Activated gamma-delta T cell treated with Interleukin-2 at 50 U/mL for 16 hours (primary cell): ENCODE results near the gene BPIFB2.
"Not testable (repeated sequence)": the region's sequence is repeated elsewhere in the genome, so short reads cannot be mapped to it uniquely, and the experiment has no call there.

Source experiments
- DNase-seq: peaks from one replicate; pipeline ENCODE4 v3.0.0-alpha.2; 2020

Gene BPIFB2

DNA sequence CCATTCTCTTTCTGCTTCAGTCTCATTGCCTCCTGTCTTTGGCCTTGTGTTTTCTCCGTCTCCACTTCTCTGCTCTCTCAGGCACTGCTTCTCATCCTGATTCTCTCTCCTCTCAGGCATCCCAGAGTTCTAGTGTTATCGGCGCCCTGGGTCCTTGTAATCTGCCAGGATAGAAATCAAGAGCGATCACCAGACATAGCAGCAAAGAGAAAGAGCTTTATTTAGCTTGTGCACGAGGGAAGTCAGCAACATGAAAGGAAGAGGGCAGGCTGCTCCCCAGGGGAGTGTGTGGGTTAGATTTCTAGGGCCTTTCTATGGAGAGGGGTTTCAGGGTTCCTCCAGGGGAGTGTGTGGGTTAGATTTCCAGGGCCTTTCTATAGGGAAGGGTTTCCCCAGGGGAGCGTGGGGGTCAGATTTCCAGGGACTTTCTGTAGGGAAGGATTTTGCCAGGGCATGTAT, 35.8 kb upstream of the BPIFB2 start:
- no peak for DNase-seq

DNA sequence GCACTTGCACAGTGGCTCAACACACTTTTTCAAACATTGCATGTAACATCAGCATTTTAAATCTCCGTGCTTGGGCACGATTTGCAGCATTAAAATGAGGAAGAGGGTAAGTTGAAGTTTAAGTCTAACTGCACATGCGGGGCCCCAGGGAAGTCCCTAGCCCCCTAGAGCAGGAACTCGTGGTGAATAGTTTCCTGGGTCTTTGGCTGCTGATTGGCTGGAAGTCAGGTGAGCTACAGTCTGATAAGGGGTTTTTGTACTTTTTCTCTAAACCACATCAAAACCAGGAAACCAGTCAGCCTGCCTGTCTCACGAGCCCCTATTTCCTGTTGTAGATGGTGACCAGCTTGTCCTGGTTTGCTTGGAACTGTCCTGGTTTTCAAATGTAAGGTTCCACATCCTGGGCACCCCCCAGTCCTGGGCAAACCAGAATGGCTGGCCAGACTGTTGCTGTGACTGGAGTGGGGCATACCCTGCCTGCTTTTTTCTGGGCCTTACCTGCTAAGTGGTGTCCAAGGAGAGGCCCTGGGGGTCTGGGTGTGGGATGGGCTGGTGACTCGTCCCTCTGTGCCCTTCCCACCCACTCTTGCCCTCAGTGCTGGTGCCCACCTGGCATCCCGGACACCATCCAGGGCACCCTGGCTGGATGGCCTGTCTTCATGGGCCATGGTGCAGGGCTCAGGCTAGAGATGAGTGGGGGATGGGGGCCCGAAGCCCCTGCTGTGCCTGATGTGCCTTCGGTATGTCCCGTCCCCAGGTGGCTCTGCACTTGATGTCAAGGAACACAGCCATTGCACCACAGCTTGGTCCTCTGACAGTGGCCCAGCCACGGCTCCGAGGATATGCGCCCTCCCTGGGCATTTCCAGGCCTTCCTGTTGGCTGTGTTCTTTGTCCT, 35.1 kb upstream of the BPIFB2 start:
- peak; percentile 85 for DNase-seq

DNA sequence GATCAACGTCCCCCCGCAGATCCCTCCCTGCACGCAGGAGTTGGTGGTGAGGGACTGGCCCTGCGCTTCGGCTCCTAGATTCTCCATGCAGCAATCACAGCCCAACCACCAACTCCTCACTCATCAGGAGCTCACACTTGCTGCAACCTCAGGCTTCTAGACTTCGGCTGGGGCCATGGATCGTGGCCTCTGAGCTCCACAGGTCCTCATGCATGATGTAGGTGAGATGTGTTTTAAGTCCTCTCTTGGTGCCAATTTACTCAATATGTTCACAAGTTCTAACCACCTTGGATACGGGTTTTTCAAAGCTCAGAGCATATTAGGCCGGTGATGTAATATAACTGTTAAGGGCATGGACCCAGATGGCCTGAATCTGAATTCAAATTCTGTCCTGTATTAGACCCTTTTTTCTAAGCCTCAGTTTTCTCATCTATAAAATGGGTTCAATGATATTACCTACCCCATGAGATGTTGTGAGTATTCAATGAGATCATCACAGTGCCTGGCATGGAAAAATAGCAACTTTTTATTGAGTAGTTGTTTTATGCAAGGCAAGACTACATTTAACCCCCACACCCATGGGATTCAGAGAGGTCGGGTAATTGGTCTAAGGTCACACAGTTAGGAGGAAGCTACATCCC, 34.3 kb upstream of the BPIFB2 start:
- no peak for DNase-seq

DNA sequence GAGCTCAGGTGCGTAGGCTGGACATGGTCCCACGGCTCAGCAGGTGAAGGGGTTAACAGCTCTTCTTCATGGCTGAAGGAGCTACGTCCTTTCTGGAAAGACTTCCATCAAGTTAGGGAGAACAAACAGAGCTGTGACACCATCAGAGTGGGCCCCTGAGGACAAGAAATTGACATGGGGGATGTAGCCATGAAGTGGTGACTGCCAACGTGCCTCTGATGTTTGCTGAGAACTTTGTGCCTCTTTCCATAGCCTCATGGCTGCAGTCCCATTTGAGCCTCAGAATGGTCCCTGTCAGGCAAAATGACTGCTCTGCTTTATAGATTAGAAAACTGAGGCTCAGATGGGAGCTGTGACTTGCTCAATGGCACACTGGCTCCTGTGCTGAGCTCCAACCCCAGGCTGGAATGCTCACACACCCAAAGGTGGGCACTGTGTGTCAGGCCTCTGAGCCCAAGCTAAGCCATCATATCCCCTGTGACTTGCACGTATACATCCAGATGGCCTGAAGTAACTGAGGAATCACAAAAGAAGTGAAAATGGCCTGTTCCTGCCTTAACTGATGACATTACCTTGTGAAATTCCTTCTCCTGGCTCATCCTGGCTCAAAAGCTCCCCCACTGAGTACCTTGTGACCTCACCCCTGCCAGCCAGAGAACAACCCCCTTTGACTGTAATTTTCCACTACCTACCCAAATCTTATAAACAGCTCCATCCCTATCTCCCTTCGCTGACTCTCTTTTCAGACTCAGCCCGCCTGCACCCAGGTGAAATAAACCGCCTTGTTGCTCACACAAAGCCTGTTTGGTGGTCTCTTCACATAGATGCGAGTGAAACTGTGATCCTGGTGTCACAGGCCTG, 33.1 kb upstream of the BPIFB2 start:
- DNase-seq, result not testable (repeated sequence)

DNA sequence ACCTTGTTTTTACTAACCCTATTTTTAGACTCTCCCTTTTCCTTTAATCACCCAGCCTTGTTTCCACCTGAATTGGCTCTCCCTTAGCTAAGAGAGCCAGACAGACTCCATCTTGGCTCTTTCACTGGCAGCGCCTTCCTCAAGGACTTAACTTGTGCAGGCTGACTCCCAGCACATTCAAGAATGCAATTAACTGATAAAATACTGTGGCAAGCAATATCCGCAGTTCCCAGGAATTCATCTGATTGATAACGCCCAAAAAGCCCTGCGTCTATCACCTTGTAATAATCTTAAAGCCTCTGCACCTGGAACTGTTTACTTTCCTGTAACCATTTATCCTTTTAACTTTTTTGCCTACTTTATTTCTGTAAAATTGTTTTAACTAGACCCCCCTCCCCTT, 32.4 kb upstream of the BPIFB2 start:
- DNase-seq, result not testable (repeated sequence)

DNA sequence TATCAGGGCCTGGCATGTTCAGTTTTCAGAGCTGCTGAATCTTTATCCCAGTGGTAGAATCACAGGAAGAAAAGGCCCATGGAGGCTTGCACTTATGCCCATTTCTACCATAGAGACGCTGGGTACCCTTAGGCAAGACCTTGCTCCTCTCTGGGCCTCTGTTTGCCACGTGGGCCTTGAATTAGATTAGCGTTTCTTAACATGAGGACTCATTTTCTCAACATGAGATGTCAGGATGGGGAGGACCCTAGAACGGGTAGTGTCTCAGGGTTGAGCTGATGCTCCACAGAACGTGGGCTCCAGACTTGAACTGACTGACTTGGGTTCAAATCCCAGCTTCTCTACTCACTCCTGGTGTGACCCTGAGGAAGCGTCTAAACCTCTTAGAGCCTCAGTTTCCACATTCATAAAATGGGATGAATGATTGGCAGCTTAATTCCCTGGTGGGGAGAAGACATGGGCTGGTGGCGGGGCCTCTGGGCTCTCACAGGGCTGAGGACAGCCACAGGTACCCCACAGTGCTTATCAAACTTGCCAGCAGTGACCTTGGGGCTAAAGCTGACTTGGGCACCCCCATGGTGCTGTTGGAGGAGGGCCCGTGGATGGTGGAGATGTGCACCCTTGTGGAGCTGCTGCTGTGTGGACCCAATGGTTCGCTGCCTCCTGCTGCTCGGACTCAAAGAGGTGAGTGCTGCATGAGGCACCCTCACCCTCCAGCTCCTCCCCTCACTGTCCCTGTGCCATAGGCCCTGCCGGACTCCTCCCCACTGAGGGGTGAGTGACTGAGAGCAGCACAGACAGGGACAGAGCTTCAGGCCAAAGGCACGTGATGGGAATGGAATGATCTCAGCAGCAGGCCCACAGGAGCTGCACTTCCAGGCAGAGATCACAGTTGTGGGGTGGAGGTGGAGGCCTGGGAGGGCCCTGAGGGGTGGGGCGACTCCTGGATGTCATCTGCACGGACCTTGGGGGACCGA, 31.5 kb upstream of the BPIFB2 start:
- no peak for DNase-seq

DNA sequence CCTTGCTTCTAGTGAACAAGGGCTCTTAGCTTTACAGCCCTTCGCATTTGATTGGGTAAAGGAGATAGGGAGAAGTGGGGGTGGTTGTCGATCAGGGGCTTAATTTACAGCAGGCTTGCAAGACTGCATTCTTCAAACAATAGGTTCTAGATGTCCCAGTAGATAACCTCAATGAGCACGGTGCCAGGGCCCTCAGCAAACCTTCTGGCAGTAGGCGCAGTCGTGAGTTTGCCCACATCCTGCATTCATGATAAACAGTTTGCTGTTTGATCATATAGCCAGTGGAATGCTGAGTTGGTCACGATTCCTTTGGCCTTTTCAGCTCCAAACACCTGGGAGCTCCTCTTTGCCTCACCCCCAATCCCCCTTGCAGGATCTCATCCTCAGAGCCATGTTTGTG, 30.8 kb upstream of the BPIFB2 start:
- DNase-seq, result no peak

DNA sequence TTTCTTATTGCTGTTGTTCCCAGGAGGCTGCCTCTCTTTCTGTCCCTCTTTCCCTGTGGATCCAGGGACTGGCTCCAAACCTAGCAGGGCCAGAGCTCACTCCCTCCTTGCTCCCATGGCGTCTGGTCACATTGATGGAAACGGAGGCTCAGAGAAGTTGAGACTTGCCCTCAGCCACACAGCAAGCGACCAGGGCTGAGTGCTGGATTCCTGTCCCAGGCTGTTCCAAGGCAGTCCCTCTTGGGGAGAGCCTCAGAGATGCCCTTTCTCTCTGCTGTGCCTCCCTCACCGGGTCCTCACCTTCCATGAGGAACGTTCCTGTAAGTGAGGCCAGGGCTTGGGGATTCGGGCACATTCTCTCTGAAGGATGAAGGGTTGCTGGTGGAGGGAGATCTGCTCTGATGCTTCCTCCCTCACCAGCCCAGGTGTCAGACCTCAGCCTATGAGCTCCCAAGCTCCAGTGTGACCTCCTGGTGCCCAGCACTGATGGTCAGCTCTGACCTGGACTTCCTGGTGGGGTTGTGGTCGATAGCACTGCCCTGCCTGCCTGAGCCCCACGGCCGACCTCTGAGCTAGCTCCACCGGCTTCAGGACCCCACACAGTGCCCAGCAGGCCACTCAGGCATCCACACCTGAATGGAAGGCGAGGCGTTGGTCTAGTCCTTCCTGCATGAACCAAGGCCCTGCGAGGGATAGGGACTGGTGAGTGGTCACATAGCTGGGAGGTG, 30.1 kb upstream of the BPIFB2 start:
- no peak for DNase-seq

DNA sequence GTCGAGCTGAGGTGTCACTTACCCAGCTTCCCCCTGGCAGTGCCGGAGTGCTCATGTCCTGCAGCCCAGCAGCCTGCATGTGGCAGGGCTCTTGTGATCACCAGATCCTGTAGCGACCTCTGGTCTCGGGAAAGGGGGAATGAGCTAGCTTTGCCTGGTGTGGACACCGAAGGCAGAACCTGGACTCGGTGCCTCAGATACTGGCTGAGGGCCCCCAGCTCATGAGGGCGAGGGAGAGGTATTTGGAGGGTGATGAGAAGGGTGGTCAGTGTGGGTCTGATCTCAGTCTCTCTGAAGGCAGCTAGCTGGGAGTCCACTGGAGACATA, 29.5 kb upstream of the BPIFB2 start:
- DNase-seq, result no peak

DNA sequence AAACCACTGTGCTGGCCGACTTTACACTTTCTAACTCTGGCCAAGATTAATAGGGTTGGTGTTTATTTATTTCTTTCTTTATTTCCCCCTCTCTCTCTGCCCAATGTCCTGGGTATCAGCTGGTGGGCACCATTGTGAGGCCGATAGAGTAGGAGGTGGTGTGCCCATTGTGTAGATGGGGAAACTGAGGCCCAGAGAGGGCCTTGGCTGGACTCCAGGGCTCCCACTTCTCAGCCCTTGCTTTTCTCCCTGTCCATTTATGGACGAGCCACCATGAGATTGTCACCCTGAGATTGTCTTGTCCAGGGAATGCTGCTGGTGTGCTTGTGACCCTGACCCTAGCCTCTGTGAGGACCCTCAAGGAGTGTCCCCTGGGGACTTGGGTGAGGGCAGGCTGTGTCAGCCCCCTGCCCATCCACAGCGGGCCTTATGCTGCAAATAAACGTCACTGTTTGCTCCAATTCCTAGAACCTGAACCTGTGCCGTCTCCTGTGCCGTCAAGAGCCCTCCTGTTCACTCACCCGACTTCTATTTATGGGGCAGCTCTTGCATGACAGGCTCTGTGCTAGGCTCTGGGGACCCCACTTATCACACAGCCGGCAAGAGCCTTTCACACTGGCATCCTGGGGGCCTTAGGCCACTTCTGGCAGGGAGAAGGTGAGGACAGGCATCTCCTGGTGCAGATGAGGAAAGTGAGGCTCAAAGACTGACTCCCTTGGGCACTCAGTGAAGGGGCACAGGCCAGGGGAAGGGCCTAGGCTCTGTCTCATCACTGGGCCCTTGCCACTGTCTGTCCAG, 28.1 kb upstream of the BPIFB2 start:
- DNase-seq, result no peak

DNA sequence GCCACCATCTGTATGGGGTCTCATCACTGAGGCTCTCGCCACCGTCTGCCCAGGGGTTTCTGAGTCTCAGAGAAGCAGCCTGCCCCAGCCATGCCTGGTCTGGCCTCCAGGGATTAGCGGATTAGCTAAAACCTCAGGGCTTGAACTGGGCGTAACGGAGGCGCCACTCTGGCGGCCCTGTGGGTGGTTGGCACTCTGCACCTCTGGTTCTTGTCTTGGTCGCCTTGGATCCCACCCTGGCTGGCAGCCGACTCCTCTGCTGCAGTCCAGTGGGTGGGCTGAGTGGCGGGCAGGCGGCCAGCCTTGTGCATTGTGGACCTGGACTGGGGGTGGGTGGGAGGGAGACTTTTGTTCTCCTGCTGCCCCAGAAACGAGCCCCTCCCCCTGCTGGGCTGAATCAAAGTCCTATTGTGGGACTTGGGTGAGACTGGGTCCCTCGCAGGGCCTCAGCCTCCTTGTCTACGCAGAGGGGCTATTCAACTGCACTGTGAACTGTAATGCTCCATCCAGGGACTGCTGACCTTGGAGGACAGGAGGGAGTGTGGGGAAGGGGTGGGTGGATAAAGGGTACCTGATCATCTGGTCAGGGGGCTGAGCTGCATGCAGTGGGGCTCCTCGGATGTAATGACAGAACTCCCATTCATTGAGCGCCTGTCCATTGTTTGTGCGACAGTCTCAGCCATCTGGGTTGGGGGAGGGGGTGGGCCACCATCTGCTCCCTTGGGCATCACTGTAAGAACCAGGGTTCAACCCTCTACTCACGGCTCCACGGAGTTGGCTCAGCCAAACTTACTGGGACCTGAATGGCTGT, 27.2 kb upstream of the BPIFB2 start:
- no peak for DNase-seq

DNA sequence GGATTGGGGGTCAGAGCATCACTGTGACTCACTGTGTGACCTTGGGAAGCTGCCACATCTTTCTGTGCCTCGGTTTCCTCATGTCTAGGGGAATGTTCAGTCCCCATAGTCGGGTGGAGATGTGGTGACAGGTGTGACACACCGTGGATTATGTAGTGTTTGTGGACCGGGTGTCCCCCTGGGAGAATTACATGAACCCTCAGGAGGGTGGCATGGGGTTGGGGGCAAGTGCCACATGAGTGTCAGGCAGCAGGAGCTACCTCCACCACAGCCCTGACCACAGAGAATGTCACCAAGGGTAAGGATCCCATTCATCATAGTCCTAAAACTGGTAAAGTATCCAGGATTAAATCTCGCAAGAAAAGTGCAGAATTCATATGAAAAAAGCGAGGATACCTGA, 26.5 kb upstream of the BPIFB2 start:
- no peak for DNase-seq

DNA sequence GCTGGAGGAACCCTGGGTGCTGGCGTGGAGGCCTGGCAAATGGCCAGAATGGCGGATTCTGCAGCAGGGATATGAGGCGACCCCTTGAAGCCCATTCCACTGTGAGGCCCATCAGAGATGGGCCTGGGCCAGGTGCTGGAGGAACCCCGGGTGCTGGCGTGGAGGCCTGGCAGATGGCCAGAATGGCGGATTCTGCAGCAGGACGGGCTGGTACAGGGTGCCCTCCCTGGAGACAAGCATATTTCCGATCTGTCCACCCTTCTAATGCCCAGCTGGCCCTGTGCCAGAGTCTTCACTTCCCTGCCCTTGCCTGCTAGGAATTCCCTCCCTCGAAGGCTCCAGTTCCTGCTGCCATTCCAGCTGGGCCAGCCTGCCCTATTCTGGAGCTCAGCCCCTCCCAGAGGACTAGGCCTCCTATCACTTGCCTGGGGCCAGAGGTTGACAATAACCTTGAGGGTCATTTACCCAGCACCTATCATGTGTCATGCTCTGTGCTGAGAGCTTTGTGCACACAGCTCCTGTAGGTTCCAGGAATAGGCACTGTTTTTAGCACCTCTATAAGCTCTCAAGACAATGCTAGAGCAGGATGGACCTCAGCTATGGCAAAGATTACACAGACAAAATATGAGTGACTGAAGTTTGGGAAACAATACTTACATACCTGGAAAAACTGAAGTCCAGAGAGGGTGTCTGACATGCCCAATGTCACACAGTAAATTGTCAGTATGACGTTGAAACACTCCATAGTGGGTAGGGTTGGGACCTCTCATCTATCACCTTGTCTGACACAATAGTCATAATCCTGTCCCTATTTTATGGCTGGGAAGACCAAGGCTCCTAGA, 24.7 kb upstream of the BPIFB2 start:
- no peak for DNase-seq

DNA sequence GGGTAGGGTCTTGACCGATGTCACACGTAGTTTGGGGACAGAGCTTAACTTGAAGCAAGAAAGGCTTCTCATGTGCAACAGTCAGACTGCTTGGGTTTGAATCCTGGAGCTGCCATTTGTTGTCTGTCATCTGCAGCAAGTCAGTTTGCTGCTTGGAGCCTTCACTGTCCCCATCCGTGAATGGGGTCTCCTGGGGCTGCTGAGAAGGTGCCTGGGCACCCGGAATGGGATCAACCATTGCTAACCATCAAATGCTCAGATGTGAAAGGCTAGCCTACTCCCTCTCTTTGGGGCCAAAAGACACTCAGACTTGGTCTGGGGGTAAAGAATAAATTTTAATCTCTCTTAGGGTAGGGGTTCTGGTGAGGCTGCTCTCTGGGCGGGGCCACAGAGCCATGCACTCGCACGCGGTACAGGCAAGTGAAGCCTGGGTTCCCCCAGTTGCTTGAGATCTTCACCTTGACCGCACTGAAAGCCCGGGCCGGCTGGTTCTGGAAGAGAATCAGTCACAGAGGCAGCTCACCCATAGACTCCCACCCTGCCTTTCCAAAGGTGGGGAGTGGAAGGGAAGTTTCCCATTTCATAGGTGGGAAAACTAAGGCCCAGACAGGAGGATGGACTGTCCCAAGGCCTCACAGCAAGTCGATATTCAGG, 23.9 kb upstream of the BPIFB2 start:
- no peak for DNase-seq

DNA sequence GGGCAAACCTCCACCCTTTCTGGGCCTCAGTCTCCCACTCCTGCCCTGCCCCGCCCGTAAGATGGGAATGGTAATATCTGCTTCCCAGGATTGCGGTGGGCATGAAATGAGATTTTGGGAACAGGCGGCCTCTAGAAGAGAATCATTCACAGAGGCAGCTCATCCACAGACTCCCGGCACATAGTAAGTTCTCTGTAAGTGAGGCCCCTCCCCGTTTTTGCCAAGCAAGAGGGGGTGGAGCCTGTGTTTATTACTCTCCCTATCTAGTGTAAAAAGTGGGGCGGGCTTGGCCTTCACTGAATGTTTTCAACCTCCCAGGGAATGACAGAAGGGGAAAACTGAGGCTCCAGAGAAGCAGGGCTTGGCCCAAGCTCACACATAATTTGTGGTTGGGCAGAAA, 23.3 kb upstream of the BPIFB2 start:
- DNase-seq, result no peak

DNA sequence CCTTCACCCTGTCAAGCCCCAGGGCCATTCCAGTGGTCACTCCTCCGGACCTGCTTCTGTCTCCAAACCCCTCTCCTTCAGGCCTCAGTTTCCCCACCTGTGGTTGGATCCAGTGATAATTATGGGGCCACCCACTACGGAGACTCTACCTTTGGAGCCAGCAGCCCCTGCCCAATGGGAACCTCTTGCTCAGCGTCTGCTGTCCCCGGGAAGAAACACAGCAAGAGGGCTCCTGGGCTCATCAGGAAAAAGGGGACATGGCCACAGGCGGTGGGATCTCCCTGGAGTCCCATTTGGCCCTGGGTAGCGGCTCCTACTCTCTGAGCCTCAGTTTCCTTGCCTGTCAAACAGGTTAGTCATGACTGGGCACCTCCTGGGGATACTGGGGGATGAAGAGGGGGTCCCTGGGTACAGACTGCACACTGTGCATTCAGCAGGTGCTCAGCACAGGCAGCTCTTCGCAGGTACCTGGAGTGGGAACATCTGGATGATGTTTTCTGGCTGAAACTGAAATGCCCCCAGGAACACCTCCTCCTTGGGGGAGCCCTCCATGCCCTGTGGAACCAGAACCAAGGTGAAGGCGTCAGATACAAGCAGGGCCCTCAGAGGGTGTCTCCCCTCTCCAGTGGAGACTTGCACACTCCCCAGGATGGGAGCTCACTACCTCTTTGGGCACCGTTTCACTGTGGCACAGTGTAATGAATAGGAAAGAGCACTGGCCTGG, 22.7 kb upstream of the BPIFB2 start:
- DNase-seq, result no peak

DNA sequence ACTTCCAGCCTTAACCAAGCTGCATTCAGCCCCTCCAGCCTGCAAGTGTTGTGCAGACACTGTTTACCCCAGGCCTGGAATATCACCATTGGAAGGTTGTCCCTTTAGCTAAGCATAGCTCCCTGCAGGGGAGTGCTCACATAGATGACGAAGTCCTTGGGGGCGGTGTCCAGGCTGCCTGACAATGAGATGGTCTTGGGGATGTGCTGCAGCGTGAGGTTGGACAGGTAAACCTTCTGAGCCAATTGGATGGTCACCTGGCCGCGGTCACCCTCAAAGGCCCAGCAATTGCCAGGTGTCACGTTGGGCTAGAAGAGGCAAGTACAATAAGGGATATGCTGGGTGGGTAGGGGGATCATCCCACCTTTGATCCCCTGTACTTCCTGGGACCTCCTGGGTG, 21.9 kb upstream of the BPIFB2 start:
- no peak for DNase-seq
